Upper lobe of left lung (tissue), 4 donors: ENCODE results near the gene NDRG4.

ENCODE experiments used
- EP300 ChIP-seq, 4 donors: sonication (generic); formaldehyde crosslinking; IDR thresholded peaks; one replicate each; pipeline ENCODE4 v1.5.1; 2017; ENCODE audit warnings: antibody characterized with exemption in 4 of 4, control low read depth in 2 of 4
- POLR2A ChIP-seq, 4 donors: fragments of 450-650 bp; IDR thresholded peaks; one replicate each; pipeline ENCODE4 v1.5.1; 2016 to 2017; ENCODE audit warnings: antibody characterized with exemption in 4 of 4, mild to moderate bottlenecking in 2 of 4
- TF ChIP-seq, protein P1 (sequence below), 6 experiments: fragments of 450-650 bp in 4 of 6; fragments of 200-600 bp in 2 of 6; sonication (generic) in 2 of 6; IDR thresholded peaks; one replicate each; pipeline ENCODE4 v1.5.1; 2016 to 2019; ENCODE audit warnings: antibody characterized with exemption in 6 of 6

- TF ChIP-seq, protein P1, sequence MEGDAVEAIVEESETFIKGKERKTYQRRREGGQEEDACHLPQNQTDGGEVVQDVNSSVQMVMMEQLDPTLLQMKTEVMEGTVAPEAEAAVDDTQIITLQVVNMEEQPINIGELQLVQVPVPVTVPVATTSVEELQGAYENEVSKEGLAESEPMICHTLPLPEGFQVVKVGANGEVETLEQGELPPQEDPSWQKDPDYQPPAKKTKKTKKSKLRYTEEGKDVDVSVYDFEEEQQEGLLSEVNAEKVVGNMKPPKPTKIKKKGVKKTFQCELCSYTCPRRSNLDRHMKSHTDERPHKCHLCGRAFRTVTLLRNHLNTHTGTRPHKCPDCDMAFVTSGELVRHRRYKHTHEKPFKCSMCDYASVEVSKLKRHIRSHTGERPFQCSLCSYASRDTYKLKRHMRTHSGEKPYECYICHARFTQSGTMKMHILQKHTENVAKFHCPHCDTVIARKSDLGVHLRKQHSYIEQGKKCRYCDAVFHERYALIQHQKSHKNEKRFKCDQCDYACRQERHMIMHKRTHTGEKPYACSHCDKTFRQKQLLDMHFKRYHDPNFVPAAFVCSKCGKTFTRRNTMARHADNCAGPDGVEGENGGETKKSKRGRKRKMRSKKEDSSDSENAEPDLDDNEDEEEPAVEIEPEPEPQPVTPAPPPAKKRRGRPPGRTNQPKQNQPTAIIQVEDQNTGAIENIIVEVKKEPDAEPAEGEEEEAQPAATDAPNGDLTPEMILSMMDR (IDR thresholded peaks at IDR 0.05): no peak
- no peak for TF ChIP-seq EP300 (IDR thresholded peaks at IDR 0.05)
- TF ChIP-seq POLR2A (IDR thresholded peaks at IDR 0.05): no peak
Measured at GRCh38 chr16:58458606-58459343, 41.2 kb upstream of the NDRG4 start.
